22Rv1 (cell line): Measurements from ENCODE around the gene RAP1GAP2.

Experiments used
- H3K27ac ChIP-seq: fragments of 450-650 bp; 2 replicates; pipeline ENCODE4 v1.5.1; 2017
- ZFX ChIP-seq: fragments of 450-650 bp; IDR thresholded peaks from 2 replicates; pipeline ENCODE4 v1.6.1; 2017; ENCODE audit warnings: antibody characterized with exemption, borderline replicate concordance
- TF ChIP-seq, protein P1 (sequence below): fragments of 450-650 bp; IDR thresholded peaks from 2 replicates; pipeline ENCODE4 v1.5.1; 2017; ENCODE audit warnings: mild to moderate bottlenecking

RAP1GAP2 gene

DNA sequence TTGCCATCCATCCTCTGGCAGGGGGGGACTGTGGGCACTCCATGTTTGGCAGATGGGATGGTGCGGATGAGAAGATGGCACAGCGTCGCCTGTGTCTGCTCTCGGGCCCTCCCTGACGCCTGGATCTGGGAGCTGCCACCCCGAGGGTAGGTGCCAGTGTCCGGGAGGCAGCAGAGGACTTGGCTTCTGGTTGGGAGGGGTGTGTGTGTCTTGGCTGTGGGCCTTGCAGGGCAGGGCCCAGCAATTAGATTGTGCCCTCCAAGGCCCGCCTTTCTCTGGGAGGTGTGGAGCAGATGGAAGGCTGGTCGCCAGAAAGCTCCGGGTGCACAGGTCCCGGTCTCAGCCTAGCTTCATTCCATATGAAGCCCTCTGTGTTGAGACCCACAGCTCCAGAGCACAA, 1.4 kb downstream of the RAP1GAP2 start:
- TF ChIP-seq, protein P1, sequence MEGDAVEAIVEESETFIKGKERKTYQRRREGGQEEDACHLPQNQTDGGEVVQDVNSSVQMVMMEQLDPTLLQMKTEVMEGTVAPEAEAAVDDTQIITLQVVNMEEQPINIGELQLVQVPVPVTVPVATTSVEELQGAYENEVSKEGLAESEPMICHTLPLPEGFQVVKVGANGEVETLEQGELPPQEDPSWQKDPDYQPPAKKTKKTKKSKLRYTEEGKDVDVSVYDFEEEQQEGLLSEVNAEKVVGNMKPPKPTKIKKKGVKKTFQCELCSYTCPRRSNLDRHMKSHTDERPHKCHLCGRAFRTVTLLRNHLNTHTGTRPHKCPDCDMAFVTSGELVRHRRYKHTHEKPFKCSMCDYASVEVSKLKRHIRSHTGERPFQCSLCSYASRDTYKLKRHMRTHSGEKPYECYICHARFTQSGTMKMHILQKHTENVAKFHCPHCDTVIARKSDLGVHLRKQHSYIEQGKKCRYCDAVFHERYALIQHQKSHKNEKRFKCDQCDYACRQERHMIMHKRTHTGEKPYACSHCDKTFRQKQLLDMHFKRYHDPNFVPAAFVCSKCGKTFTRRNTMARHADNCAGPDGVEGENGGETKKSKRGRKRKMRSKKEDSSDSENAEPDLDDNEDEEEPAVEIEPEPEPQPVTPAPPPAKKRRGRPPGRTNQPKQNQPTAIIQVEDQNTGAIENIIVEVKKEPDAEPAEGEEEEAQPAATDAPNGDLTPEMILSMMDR: no peak
- TF ChIP-seq ZFX: no peak
- no peak overlapping the region for H3K27ac ChIP-seq

DNA sequence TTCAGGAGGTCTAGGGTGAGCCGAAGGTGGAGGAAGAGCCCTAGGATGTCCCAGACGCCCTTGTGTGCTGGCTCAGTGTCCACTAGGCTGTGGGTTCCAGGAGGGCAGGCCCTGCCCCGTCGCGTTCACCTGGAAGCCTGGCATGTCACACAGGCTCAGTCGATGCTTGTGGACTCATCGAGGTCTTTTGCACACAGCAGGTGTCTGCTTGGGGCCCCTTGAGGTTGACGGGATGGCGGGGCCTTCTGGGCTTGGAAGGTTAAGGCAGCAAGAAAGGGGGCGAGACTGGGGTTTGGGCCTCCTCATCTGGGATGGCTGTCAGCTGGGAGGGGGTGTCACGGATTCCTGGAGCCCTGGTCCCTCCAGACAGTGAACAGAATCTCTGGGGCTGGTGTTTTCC, 1.9 kb downstream of the RAP1GAP2 start:
- no peak for TF ChIP-seq ZFX
- TF ChIP-seq, protein P1: no peak
- no peak overlapping the region for H3K27ac ChIP-seq

DNA sequence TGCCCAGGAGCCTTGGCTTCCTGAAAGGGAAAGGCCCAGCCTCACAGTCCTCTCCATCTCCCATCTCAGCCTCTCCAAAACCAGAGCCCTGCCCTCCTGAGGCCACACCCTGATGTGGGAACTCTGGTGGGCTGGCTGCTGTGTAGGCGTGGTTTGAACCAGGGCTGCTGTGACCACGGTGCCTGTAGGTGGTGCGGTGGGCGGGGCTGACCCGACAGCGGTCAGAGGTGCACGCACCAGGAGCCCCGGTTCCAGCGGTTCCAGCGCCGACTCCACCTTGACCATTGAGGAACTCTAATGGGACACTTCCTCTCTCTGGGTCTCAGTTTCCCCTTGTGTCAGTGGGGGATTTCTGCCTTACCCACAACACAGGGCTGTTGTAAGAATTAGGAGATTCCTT, 2.4 kb downstream of the RAP1GAP2 start:
- H3K27ac ChIP-seq: no peak overlapping the region
- TF ChIP-seq, protein P1: no peak
- no peak for TF ChIP-seq ZFX

DNA sequence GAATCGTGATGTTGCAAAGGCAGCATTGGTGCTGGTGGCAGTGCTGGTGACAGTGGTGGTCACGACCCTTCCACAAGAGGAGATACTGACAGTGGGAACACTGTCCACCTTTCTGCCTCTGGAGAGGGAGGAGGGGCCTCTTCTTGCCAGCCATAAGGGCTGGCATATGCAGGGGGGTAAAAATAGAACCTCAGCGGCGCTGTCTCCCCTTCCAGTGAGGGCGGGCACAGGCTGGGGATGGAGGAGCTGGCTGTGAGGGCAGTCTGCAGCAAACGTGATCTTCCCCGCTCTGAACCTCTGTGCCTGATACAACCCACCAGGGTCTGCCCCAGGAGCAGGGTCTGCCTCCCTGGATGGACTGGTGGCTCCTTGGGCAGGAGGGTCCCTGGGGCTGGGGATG, 3.4 kb downstream of the RAP1GAP2 start:
- no peak for TF ChIP-seq ZFX
- TF ChIP-seq, protein P1: no peak
- no peak overlapping the region for H3K27ac ChIP-seq

DNA sequence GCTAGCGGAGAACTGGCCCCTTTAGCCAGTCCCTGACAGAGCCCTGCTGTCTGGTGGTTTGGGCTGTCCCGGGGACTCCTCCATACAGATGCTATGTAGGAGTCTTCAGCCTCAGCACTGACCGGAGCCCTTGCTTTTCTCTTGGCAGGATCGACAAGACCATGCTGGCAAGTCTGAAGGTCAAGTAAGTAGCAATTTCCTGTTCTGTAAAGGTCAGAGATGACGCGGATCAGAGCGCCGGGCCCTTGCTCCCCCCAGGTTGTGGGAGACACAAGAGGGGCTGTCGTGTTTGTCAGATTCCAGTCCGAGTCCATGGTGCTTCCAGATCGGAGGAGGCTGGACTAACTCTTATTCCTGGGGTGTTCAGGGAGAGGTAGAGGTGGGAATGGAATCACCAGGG, 4.1 kb downstream of the RAP1GAP2 start:
- no peak overlapping the region for H3K27ac ChIP-seq
- TF ChIP-seq, protein P1: no peak
- no peak for TF ChIP-seq ZFX

DNA sequence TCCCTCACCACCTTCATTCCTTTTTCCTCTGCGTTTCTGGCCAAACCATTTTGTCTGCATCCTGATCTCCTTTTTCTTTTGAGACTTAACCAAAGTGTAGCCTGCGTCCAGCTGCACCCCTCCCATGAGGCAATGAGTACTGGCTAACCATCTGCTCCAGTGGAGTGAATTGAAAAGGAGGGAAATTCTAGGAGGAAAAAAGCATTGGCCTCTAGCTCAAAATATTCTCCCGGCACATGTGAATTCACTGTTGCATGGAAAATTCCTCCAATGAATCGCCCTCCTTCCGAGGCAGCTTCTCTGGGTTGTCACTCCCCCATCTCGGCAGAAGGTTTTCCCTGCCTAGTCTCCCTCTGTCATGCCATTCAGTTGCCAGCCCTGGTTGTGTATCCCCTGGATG, 5.6 kb downstream of the RAP1GAP2 start:
- H3K27ac ChIP-seq: no peak overlapping the region
- no peak for TF ChIP-seq ZFX
- TF ChIP-seq, protein P1: no peak

DNA sequence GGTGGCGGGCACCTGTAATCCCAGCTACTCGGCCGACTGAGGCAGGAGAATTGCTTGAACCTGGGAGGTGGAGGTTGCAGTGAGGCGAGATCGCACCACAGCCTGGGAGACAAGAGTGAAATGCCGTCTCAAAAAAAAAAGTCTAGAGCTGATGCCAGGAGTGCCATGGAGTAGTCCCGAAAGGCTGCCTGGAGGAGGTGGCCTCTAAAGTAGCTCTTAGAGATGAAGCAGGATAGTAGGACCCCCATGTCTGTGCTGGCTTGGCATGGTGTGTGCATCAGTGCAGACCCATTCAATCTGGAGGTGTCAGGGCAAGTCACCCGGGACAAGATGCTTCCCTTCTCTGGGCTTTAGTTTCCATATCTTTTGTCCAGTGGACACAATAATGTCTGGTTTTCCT, 6.3 kb downstream of the RAP1GAP2 start:
- TF ChIP-seq ZFX: no peak
- TF ChIP-seq, protein P1: no peak
- H3K27ac ChIP-seq: no peak overlapping the region
